AG10803 (cell line): Measurements from ENCODE around the gene DENND1A.

ENCODE experiments used
- DNase-seq: peaks from one replicate; pipeline ENCODE4 v3.0.0; 2010; ENCODE audit warnings: low read depth
- H3K4me3 ChIP-seq: 2 replicates; pipeline ENCODE4 v1.5.1; 2011; ENCODE audit warnings: mild to moderate bottlenecking, low read length, control low read depth
- TF ChIP-seq, protein P1 (sequence below): conservative IDR thresholded peaks from 2 replicates; pipeline ENCODE4 v1.5.1; 2011; ENCODE audit warnings: mild to moderate bottlenecking, low read length, control low read depth, inconsistent platforms

The DENND1A gene

DNA sequence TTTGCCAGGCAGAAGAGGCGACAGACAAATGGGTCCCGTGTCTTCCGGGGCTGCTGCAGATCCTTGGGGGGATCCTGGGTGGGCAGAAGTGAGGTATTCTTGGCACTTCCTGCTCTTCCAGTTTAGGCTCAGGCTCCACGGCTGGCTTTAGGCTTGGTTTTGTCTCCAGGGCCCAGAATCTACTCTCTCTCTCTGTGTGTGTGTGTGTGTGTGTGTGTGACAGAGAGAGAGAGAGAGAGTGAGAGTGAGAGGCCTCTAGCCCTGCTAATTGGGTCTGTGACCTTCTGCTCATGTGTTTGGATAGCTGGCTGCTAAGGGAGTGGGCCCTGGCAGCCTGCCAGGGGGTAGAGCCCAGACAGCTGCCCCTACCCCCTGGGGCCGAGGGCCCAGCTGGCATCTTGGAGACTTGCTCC, 534.6 kb downstream of the DENND1A start:
- DNase-seq, result no peak
- no peak overlapping the region for H3K4me3 ChIP-seq
- TF ChIP-seq, protein P1, sequence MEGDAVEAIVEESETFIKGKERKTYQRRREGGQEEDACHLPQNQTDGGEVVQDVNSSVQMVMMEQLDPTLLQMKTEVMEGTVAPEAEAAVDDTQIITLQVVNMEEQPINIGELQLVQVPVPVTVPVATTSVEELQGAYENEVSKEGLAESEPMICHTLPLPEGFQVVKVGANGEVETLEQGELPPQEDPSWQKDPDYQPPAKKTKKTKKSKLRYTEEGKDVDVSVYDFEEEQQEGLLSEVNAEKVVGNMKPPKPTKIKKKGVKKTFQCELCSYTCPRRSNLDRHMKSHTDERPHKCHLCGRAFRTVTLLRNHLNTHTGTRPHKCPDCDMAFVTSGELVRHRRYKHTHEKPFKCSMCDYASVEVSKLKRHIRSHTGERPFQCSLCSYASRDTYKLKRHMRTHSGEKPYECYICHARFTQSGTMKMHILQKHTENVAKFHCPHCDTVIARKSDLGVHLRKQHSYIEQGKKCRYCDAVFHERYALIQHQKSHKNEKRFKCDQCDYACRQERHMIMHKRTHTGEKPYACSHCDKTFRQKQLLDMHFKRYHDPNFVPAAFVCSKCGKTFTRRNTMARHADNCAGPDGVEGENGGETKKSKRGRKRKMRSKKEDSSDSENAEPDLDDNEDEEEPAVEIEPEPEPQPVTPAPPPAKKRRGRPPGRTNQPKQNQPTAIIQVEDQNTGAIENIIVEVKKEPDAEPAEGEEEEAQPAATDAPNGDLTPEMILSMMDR, result no peak

DNA sequence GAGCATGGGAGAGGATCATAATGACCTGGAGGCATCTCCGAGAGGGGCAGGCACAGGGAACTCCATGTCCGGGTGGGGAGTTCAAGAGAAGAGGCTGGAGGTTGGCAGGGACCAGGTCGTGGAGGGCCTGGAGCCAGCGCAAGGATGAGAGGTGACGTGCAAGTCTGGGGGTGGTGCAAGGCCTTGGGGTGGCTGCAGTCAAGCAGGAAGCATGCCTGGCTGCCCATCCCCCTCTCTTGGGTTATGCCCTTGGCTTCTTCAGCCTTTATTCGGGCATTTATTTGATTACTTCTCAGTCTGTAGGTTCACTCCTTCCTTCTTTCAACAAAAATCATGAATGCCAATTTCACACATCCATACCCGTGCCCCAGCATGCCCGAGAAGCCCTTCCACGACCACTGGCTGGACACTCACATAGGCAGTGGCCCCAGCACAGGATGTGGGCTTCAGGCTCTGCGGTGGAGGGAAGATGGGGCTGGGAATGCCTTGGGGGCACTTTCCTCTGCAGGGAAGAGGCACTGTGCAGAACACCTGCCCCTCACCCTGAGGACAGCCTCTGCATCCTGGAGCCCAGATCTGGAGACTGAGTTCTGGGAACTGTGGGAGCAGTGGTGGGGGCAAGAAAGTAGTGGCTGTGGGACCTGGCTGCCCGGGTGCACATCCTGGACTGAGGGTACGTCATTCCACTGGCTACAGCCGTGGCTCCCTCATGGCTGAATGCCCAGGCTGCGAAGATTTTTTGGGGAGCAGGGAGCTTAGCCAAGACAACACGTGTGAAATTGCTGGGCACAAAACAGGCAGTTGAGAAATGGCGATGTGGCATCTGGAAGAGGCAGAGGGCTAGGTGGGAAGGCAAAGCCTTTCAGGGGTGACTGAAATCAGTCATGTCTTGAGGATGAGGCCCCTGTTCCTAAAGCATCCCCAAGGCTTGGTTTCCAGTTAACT, 535.4 kb downstream of the DENND1A start:
- no peak for DNase-seq
- TF ChIP-seq, protein P1, result no peak

DNA sequence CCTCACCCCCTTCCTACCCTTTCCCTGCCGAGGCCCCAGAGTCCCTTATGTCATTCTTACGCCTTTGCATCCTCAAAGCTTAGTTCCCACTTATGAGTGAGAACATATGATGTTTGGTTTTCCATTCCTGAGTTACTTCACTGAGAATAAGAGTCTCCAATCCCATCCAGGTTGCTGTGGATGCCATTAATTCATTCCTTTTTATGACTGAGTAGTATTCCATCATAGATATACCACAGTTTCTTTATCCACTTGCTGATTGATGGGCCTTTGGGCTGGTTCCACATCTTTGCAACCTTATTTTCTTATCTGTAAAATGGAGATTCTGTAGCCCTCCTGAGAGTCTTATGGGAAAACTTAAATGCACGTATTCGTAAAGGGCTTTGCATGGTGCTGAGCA, 537.1 kb downstream of the DENND1A start:
- DNase-seq, result no peak
- TF ChIP-seq, protein P1, result no peak
- no peak overlapping the region for H3K4me3 ChIP-seq

More for the DNA sequence above, 535.4 kb downstream of the DENND1A start:
- no peak overlapping the region for H3K4me3 ChIP-seq

DNA sequence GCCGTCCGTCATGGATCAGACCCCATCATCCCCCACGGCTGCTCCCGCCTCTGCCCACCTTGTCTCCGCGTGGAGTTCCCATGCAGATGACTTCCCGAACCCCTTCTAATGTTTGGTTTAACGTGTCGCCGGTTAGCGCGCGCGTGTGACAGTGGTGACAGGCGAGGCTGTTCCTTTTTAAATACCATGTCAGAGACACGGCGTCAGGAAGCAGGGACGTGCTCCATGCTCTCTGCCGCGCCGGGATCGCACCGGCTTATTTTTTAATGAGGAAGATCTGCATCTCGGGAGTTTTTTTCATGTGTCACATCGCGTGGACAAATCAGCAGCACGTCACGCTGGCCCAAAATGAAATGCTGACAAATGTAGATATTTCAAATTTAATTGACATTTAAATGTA, 538.0 kb downstream of the DENND1A start:
- DNase-seq, result no peak
- H3K4me3 ChIP-seq, result no peak overlapping the region
- TF ChIP-seq, protein P1, result no peak

DNA sequence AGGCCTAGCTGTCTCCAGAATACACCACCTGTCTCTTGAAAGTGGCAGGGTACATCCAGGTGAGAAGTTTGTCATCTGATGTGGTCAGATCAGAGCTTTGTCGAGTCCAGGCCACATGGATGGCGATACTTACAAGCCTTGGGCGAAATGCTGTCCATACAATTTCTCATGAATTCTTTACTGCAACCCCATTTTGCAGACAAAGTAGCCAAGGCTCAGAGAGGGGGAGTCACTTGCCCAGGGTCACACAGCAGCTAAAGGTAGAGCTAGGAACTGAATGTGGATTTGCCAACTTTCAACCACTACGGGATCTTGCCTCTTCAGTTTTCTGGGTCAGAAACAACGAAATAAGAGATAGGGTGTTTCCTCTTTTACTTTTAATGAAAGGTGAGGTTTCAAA, 538.7 kb downstream of the DENND1A start:
- TF ChIP-seq, protein P1, result no peak
- no peak overlapping the region for H3K4me3 ChIP-seq
- no peak for DNase-seq

DNA sequence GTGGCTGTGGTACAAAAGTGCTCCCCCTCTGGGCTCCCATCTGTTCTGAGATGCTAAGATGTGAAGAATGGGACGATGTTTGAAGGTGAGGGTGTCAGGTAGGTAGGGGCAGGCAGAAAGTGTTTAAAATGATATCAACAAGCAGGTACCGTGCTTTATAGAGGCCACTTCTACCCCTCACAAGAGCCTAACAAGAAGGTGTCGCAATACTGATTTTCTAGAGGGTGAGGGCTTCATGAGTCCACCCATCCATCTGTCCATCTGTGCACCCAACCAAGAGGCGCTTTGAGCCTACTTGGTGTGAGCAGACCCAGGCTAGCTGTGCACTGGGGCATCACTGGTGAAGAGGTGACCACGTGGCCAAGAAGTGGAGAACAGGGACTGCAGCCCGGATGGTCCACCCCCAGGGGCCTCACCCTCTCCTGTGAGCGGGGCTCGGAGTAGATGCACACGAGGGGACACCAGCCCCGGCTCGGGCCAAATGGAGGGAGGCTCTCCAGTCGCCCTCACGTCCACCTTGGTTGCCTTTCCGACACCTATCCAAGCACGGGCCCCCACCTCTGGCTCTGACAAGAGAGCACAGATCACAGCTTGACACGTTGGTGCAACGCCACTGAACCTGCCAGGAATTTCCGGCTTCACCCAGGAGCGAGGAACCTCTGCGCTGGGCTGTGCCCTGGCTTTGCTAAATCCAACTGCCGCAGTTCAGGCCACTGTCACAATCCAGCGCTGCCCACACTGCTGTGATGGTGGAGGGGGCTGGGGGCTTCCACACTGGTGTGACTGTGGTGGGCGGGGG, 539.4 kb downstream of the DENND1A start:
- TF ChIP-seq, protein P1, result no peak
- DNase-seq, result no peak
- no peak overlapping the region for H3K4me3 ChIP-seq
